Placental epithelial cell (primary cell): Measurements from ENCODE around the gene RECQL5. TPM values are rescaled to one million over a fixed set of nuclear protein-coding genes. Genes with fewer than 3 reads are reported as not detected.

Source experiments
- total RNA-seq: library from RNA; depleted of rRNA; stranded (reverse); fragments of >200 nt; gene quantifications from 2 replicates; pipeline ENCODE4 v1.2.3, GENCODE V29; 2012

RECQL5 gene
- total RNA-seq, result 33.6 and 50.6 TPM in 2 replicates

DNA sequence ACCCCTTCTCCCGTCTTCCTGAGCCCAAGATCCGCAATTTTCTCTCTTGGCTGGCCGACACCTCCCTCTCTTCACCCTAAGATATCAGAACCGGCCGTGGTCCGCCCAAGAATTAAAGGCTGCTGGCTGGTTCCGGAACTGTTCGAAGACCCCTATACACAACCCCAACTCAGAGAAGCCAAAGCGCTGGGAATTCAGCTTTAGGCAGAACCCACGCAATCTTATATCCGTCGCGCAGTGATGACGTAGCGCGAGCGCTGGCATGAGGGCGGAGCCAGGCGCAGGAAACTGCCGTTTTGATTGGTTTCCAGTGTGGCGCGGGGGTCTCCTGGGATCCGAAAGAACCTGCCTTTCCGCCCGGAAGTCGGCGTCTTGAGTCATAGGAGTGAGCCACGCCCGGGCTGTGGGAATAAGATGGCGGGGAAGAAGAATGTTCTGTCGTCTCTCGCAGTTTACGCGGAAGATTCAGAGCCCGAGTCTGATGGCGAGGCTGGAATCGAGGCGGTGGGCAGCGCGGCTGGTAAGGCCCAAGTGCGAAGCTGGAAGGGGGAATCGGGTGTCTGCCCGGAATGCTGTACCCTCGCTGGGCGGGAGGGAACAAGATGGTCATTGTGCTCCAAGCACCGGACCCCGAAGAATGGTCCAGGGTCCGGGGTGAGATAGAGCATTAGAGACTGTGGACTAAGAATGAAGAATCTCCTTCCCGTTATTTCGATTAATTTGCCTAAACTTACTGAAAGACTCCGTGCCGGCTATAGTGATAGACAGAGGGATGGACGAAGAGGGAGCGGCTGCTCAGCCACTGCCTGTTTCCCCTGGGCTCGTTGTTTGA lies at the start of gene RECQL5, which contains the start of gene SAP30BP:
Gene RECQL5, minus strand, starts transcription at position 196 of the 832 bp plus-strand sequence. CDS start 597 bp downstream, outside the sequence.
Gene SAP30BP, plus strand, starts transcription at position 380 of the 832 bp plus-strand sequence. Its CDS starts 35 bp downstream, at position 415.

DNA sequence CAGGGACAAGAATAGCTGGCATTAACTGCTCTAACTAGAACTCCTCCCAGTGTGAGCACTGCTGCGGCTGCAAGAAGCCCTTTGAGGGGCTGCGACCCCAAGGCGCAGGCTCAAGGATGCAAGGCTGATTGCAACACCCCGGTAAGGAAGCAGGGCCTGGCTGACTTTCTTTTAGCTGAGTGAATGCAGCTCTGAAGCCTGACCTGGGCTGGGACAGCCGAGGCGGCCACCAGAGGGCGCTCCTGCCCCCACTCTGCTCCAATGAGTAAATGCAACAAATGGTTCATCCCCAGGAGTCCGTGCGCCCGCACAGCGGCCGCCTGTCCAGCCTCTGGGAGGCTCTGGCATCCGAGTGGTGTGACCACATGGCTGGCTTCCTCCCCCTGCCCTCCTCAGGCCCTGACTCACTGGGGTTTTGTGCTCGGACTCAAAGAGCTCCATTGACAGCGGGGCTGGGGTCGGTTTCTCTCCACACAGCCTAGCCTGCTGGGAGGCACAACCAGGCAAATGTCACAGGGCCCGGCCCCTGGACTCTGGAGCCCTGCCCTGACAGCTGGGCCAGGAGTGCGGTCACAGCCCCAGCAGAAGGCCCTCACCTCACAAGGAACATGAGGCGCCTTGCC lies 34.0 kb downstream of the RECQL5 start, which contains the start of gene SMIM5:
Gene SMIM5, plus strand, starts transcription at position 572 of the 623 bp plus-strand sequence. CDS start 6,768 bp downstream, outside the sequence.

DNA sequence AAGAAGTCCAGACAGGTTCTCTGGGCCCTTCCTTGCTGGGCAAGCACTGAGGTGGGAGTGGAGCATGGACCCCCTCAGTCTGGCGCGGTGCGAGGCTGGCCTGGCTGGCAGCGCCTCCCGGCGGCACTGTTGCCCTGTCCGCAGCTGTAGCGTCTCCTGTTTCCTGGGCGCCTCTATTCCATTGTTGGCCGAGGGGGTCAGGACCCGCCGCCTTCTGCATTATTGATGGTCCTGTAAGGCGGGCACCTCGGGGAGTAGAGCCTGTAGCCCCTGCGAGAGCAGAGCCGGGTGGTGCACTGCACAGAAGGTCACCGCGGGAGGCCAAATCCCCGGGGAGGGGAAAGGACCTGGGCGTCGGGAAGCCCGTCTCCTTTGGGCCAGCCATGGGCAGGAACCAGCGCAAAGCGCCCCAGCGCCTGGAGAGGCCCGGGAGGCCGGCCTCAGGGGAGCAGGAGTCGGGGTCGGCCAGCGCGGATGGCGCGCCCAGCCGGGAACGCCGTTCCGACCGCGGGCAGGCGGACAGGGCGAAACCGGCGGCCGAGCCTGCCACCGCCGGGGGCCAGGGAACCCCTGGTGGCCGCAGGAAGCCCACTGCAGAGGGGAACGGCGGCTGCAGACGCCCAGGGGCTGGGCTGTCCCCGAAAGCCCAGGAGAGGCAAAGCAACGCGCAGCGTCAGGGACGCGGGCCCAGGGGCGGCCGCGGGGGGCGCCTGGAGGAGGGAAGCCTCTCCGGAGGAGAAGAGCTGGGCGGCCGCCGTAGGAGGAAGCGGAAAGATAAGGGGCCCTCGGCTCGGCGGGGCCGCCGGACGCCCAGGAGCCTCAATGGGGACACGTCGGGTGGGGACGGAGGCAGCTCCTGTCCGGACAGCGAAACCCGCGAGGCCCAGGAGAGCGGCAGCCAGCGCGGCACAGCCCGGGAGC lies 79.0 kb downstream of the RECQL5 start, which contains the start of gene MYO15B:
Gene MYO15B, plus strand, starts transcription at position 126 of the 921 bp plus-strand sequence. Its CDS starts 258 bp downstream, at position 384.

Other genes starting within 250 kb of the RECQL5 start
- gene TMEM94, start 210.5 kb downstream of the RECQL5 start, total RNA-seq, result 34.2 and 45.4 TPM in 2 replicates
- gene CASKIN2, start 151.6 kb downstream of the RECQL5 start, total RNA-seq, result 7.1 and 9.3 TPM in 2 replicates
- gene TSEN54, start 150.6 kb downstream of the RECQL5 start, total RNA-seq, result 10.2 and 12.7 TPM in 2 replicates
- 11.4 and 18.0 TPM in 2 replicates for gene LLGL2, start 141.5 kb downstream of the RECQL5 start, total RNA-seq
- 4.7 and 47.5 TPM in 2 replicates for gene MYO15B, start 79.4 kb downstream of the RECQL5 start, total RNA-seq
- gene SMIM5, start 33.7 kb downstream of the RECQL5 start, total RNA-seq, result 1.3 and 5.1 TPM in 2 replicates
- 45.7 and 64.0 TPM in 2 replicates for gene SAP30BP, start 184 bp upstream of the RECQL5 start, total RNA-seq
- 30.2 and 274 TPM in 2 replicates for gene ITGB4, start 54.3 kb upstream of the RECQL5 start, total RNA-seq
- gene GALK1, start 98.0 kb upstream of the RECQL5 start, total RNA-seq, result 66.3 and 77.0 TPM in 2 replicates
- gene UNK, start 117.7 kb upstream of the RECQL5 start, total RNA-seq, result 21.2 and 22.8 TPM in 2 replicates
- 204 and 275 TPM in 2 replicates for gene UNC13D, start 177.2 kb upstream of the RECQL5 start, total RNA-seq
- gene WBP2, start 188.2 kb upstream of the RECQL5 start, total RNA-seq, result 28.1 and 30.2 TPM in 2 replicates
- gene TRIM47, start 211.4 kb upstream of the RECQL5 start, total RNA-seq, result 16.7 and 25.9 TPM in 2 replicates
- 19.4 and 21.2 TPM in 2 replicates for gene TRIM65, start 229.8 kb upstream of the RECQL5 start, total RNA-seq
- 40.0 and 41.0 TPM in 2 replicates for gene MRPL38, start 237.7 kb upstream of the RECQL5 start, total RNA-seq